GM21447 (cell line): ENCODE data around the gene GRHL1.

Experiments
- ATAC-seq: cut with Tn5 transposase; IDR thresholded peaks from one replicate; pipeline ENCODE4 v1.9.1; 2021; ENCODE audit not compliant: unreplicated experiment

GRHL1 gene

GRCh38 chr2:9992427-9993187 lies 41.1 kb downstream of the GRHL1 start:
- ATAC-seq, result no peak

DNA sequence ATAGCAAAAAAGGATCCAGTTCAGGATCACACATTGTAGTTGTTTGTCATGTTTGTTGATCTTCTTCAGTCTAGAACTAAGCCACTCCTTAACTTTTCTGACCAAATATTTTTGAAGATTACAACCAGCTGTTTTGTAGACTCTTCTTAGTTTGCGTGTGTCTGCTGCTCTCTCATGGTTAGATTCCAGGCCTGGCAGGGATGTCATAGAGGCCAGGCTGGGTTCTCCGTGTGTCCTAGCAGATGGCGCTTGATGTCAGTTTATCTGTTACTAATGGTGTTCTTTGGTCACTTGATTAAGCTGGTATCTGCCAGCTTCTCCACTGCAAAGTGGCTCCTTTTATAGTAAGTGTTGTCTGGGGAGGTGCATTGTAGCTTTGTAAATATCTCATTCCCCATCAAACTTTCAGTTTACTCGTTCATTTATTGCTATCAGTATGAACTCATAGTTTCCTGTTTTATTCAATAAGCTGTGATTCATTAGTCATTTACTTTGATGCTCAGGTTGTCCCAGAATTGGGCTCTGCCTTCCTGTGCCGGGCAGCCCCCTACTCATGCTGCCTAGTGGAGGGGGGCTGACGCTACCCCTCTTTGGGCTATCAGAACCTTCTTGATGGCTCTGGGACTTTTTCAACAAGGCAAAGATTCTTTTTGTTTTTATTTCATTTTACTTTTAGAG lies 42.1 kb downstream of the GRHL1 start:
- ATAC-seq, result no peak

- ATAC-seq, result no peak
Measured at GRCh38 chr2:9994462-9994861, 43.0 kb downstream of the GRHL1 start.

GRCh38 chr2:9995059-9995458 lies 43.6 kb downstream of the GRHL1 start:
- ATAC-seq, result no peak

- ATAC-seq, result no peak
Measured at GRCh38 chr2:9996321-9996720, 44.8 kb downstream of the GRHL1 start.

GRCh38 chr2:9997936-9998335 lies 46.4 kb downstream of the GRHL1 start:
- ATAC-seq, result no peak

GRCh38 chr2:9998916-9999654 lies 47.6 kb downstream of the GRHL1 start:
- no peak for ATAC-seq

DNA sequence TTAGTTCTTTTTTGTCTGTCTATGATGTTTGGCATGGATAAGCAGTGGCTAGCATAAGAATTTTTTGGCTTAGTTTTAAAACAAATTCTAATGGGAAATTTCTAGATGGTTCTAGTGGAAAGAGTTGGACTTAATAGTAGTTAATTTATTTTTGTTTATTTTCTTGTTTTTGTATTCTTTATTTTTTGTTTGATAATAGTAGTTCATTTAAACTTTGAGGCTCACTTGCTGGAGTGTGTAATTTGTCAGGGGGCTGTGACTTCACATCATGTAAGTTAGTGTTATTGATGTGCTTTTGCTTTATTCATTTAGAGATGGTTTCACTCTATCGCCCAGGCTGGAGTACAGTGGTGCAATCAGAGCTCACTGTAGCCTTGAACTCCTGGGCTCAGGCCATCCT lies 48.2 kb downstream of the GRHL1 start:
- ATAC-seq, result no peak

DNA sequence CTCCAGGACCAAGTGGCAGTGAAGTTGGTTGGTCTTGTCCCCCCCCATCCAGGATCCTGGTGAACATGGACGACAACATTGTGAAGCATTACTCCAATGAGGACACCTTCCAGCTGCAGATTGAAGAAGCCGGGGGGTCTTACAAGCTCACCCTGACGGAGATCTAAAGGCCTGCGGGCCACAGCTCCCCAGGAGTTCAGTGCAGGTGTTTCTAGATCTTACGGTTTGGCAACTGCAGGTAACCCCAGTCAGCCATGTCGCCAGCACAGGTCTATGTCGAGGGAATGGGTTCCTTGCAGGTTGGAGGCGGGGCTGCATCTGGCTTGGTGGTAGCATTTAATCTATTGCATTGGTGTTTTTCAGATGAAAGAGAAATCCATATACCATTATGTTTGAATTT lies 49.0 kb downstream of the GRHL1 start:
- ATAC-seq, result no peak

DNA sequence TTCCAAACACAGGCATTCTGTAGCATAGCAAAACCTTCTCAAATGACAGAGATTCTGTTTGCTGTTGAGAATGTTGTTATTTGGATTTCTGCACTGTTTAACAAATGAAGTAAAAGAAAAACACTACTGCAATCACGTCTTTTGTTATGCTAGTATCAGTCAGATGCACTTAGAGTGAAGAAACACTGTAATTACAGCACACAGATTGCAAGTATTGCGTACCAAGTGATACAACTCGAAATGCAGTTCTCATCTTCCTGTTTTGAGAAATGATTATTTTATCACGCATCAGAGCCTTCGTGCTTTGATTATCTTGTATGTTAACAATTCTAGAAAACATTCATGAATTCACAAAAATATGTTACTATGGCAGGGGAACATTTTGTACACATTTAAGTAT lies 50.1 kb downstream of the GRHL1 start:
- ATAC-seq, result no peak

- ATAC-seq, result no peak
Measured at GRCh38 chr2:10002109-10002508, 50.6 kb downstream of the GRHL1 start.

DNA sequence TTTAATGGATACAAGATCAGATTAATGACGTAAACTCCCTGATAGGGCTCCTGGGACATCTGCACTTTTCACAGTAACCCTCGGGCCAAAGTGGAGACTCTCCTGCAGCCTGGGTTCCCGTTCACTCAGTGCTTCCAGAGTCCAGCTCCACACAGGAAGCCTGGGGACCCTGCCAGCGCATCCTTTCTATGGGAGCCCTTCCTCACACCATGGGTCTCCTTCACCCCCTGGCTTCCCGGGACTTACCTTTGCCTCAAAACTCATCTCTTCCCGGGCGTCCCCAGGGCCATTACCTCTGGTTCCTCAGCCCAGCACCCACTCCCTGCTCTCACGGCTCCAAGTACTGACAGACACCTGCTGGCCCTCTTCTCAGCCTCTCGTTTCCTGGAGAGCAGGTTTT lies 51.2 kb downstream of the GRHL1 start:
- ATAC-seq, result no peak

DNA sequence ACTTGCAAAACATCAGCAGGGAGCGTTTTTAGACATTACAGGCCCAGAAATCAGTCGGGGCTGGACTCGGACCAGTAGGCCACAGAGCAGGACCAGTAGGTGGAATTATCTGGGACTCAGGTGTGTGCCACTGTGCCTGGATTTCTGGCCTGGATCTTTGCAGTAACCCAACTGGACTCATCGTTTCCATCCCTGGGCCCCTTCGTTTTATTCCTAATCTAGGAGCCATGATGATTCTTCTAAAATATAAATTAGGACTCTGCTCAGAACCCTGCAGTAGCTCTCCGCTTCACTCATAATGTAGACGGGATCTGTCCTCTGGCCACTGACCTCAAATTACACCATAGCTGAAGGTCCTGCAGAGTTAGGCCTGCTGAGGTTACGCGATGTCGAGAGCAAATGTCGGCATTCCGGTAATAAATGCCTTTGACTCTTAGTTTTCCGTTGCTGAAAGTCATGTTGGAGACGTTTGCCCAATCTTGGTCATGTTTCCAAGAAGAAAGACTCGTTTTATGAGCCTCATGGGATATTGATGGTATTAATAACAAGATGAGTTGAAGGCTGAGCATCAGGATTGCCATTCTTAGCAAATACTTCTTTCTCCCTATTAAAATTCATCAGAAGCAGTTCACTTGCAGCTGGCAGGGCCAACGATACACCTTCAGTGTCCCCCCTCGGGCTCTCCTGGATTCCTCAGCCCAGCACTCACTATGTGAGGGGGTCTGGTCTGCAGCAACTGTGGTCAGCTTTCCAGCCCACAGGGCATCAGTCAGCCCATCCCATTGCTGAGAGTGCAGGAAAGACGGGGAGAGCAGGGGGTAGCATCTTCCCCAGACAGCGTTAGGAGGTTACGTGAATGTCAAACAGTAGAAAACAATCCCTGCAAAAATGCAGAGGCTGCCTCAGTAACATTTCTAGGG lies 52.0 kb downstream of the GRHL1 start:
- no peak for ATAC-seq

- no peak for ATAC-seq
Measured at GRCh38 chr2:10004401-10004800, 52.9 kb downstream of the GRHL1 start.

- no peak for ATAC-seq
Measured at GRCh38 chr2:10004836-10005235, 53.3 kb downstream of the GRHL1 start.

GRCh38 chr2:10005461-10006235 lies 54.2 kb downstream of the GRHL1 start:
- no peak for ATAC-seq

- no peak for ATAC-seq
Measured at GRCh38 chr2:10006236-10007161, 55.0 kb downstream of the GRHL1 start.

DNA sequence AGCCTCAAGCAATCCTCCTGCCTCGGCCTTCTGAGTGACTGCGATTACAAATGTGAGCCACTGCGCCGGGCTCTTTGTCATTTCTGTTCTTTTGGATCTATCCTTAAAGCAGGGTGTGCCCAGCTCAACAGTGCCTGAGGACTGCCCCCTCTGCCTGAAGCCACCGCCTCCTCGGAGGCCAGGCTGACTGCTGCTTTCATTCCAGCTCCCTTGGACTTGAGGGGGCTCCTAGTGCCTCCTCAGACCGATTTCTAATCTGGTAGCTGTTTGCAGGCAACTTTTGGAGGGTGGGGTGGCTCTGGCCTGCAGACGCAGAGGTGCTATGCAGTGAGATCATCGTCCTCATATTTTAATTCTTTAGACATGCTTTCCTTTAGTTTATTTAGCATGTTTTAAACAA lies 55.9 kb downstream of the GRHL1 start:
- no peak for ATAC-seq
